ENCODE data around the gene PLEKHO2.

PLEKHO2 gene

DNA sequence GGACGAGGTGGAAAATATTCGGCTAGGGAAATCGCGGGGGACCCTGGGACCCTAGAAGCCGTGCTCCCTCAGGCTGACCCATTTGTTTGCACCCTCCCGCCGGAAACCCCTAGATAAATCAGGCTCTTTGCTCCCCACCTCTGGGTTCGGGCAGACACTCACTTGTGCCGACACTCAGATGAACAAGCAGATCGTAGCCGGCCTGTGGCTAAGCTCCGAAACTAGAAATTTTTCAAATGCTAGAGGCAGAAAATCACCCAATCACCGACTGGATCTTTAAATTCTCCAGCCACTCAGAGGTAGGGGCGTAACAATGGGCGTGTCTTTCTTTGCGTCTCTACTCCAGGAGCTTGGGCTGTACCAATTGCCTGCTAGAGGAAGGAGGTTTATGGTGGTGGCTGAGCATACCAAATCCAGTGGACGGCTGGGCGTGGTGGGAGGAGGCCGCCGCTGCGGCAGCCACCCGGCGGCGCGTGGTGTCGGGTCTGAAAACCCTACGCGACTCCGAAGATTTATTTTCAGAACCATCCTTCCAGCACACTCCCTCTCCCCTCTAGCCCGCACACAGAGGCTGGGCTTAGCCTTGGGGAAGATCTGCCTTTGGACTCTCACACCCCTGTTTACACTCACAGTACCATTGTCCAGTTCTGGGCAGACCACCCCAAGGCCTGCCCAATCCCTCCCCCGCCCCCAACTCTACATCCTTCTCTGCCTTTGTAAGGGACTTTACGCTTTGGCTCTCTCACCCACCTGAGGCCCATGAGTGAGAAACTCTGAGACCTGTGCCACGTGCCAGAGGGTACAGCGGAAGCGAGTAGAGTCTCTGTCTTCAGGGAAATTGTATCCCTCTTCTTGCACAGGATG lies 16.1 kb upstream of the PLEKHO2 start, which contains the start of gene PIF1:
TSS of gene PIF1 (minus strand) at position 217 of the 864 bp plus-strand sequence. CDS start 1,312 bp downstream, outside the sequence.
- peak; percentile 70 to 92 for DNase-seq (ENCODE audit: extremely low read depth in 1 of 2, low read depth in 1 of 2)

DNA sequence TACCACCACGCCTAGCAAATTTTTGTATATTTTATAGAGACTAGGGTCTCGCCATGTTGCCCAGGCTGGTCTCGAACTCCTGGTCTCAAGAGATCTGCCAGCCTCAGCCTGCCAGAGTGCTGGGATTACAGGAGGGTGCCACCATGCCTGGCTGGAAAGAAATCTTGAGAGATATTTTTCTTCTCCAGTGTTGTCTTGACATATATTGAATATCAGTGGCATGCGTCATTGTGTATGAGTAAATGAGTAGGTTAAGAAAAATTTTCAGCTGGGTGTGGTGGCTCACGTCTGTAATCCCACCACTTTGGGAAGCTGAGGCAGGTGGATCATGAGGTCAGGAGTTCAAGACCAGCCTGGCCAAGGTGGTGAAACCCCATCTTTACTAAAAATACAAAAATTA lies 12.7 kb upstream of the PLEKHO2 start:
- DNase-seq (ENCODE audit: extremely low read depth in 1 of 2, low read depth in 1 of 2), result no peak

DNA sequence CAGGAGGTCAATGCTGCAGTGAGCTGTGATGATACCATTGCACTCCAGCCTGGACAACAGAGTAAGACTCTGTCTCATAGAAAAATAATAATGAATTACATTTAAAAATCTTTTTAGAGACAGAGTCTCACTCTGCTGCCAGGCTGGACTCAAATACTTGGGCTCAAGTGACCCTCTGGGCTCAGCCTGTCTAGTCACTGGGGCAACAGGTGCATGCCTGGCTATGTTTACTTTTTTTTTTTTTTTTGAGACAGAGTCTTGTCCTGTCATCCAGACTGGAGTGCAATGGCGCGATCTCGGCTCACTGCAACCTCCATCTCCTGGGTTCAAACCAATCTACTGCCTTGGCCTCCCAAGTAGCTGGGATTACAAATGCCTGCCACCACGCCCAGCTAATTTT lies 8.0 kb upstream of the PLEKHO2 start:
- DNase-seq (ENCODE audit: extremely low read depth in 1 of 2, low read depth in 1 of 2), result no peak

DNA sequence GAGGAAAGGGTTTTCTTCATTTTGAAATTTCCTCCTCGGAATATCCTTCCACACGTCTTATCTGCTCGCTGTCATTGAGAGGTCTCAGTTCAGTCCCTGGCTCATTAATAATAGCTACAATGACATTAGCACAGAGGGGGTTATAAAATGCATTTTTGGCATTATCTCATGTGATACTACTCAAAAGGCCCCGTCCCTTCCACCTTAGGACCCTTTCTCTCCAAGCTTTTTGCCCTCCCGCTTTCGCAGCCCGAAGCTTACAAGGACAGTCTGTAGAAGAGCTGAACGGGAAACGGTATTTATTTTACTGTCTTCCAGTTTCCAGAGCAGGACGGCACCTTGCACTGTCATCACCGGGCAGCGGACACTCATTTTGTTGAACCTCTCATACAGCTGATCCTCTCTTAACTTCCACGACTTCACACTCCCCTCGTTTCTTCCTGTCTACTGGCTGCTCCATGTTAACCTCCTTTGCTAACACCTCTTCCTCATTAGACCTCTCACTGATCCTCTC lies 5.6 kb upstream of the PLEKHO2 start:
- no peak for DNase-seq (ENCODE audit: extremely low read depth in 1 of 2, low read depth in 1 of 2)

DNA sequence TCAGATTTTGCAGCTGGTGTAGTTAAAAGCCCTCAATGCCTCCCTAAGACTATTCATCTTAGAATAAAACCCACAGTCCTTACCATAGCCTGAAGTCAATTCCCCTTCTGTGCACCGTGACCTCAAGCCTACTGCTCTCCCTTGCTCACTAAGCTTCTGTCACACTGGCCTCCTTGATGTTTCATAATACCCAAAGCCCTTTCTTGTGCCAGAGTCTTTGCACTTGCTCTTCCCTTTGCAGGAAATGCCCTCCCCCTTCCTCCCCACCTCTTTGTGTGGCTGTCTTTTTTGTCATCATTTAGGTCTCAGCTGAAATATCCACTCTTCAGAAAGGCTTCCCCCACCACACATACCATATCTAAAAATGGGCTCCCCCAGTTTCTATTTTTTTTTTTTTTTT lies 4.2 kb upstream of the PLEKHO2 start:
- peak in 1 of 2 donors; percentile 22 for DNase-seq (ENCODE audit: extremely low read depth in 1 of 2, low read depth in 1 of 2)

DNA sequence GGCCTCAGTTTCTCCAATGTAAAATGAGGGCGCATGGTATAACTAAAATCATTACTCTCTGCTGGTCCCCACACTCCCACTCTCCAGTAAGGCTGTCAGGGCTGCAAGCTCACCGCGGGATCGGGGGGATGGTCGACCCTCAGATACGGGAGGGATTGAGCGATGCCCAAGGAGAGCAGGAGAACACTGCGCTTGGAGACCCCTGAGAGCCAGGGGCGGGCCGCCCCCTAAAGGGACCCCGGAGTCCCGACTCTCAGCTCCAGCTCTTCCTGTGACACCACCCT lies 713 bp upstream of the PLEKHO2 start:
- DNase-seq (ENCODE audit: extremely low read depth in 1 of 2, low read depth in 1 of 2), result no peak

DNA sequence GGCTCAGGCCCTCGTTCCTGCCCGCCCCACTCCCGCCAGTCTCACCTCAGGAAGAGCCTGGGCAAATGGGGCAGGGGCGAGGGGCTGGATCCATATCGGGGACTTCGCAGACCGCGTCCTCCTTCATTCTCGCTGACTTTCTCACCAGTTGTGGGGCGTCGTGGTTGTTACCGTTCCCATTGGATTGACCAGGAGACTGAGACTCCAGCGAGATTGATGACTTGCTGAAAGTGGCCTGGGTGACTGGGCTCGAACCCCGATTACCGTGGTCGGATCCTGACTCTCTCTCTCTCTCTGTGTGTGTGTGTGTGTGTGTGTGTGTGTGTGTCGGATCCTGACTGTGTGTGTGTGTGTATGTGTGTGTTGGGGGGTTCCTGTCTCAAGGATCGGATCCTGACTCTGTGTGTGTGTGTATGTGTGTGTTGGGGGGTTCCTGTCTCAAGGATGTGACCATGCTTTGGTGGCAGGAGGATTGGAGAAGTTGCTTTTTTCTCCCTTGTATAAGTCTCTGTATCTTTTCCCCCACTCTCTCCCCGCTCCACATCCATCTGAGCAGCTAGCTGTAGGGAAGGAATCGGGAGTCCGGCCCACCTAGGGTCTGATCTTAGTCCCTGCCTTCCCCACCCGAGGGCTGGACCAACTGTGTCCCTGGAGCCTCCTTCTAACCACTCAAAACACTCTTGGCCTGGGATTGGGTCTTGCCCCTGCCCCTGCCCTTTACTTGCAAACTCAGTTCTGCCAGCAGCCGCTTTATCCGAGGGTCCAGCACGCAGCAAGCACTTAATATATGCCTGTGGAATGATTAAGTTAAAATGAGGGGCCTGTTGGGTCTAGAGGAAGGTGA lies 603 bp downstream of the PLEKHO2 start:
- no peak for DNase-seq (ENCODE audit: extremely low read depth in 1 of 2, low read depth in 1 of 2)

DNA sequence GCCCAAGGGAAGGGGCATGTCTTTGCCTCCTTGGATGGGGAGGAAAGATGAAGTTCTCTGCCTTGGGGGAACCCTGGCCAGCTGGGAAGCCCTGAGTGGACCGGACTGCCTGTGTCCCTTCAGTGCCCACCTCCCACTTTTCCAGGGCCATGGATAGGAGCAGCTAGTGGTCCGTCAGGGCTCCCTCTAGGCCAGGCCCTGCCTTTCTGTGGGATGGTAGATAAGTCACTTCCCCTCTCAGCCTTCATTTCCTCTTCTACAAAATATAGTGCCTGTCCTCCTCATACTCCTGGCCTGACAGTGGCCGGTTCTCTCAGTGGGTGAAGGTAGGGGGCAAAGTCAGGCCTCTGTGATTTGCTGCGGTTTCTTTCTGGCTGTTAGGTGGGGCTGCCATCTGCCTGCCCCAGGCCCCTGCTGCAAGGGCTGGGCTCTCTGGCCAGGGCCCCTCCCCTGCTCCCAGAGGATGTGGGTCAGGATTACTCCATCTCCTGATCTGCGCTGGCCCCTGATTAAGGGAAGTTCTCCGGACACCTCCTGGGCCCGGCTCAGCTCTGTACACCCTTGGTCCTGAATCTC lies 1.4 kb downstream of the PLEKHO2 start:
- DNase-seq (ENCODE audit: extremely low read depth in 1 of 2, low read depth in 1 of 2), result no peak

DNA sequence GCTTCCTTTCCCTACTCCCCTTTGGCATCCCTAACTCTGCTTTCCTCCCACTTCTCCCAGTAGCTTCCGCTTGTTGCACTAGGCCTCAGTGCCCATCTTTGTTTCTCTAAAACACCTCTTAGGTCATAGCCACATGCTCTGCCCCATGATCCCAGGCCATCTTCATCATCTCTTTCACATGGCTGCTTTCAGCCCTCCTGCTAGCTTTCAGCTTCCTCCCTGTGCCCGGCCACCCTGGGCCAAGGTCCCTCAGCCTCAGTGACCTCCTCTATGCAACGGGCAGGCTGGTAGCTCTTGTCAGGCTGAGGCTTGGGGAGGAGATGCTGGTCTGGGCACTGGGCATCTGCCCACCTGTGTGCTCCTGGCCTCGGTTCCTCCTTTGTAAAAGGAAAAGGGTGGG lies 2.3 kb downstream of the PLEKHO2 start:
- no peak for DNase-seq (ENCODE audit: extremely low read depth in 1 of 2, low read depth in 1 of 2)

DNA sequence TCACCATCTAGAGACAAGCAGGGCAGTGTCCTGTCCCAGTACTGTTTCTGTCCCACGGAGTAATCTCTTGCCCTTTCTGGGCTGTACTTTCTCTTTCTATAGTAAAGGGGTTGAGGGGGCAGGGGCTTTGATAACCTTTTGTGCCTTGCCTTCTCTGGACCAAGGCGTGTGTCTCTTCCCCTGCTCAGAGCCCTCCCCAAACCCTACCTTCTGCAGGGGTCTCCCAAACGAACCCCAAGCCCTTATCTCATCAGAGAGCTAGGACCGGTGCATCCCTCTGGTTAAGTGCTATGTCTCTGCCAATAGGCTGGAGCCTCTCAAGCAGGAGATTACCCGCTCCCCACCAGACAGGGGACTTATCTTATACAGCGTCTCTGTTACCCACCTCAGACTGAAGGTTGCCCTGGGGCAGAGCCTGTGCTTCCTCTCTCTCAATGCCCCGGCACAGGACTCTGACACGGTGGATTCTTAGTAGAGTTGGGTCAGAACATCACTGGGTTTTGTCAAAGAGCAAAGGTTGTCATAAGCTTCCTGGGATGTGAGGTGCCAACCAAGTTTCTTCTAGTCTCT lies 2.9 kb downstream of the PLEKHO2 start:
- no peak for DNase-seq (ENCODE audit: extremely low read depth in 1 of 2, low read depth in 1 of 2)

DNA sequence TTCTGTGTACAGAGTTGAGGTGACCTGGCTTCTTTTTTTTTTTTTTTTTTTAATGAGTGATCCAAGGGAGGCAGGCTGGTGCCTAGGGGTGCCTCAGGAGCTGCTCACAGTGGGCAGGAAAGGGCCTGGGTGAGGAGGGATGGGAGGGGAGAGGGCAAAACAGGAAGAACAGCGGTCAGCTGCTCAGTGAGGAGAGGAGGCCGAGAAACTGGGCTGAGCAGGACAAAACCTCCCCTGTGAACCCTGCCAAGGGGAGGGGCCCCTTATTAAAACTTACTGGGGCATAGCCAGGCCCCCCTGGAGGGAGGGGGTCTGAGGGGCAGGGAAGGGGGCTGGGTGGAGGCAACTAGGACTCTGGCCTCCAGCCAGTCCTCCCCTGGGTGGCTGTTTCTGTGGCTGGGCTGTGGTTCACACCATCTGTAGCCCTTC lies 3.5 kb downstream of the PLEKHO2 start:
- no peak for DNase-seq (ENCODE audit: extremely low read depth in 1 of 2, low read depth in 1 of 2)

DNA sequence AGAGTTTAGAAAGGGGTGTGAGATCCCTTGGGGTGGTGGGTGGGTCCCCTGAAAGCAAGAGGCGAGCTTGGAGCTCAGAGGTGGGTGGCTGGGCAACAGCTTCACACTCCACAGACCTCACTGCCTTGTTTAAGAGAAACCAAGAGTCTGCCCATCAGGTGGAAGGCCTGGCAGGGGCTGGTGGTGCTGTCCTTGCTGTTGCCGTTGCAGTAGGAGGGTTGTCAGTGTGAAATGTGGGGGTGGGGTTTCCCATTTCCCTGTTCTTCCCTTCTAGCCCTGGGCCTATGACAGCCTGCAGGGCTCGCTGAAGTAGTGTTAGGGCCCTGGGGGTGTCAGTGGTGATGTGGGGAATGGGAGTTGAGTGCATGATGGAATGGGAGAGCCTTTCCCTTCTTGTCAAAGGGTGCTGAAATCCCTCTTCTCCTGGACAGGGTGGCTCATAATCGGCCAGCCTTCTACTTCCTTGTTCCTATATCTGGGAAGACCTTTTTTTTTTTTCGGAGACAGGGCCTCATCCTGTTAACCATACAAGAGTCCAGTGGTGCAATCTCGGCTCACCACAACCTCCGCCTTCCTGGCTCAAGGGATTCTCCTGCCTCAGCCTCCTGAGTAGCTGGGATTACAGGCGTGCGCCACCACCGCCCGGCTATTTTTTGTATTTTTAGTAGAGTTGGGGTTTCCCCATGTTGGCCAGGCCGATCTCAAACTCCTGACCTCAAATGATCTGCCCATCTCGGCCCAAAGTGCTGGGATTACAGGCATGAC lies 4.3 kb downstream of the PLEKHO2 start:
- DNase-seq (ENCODE audit: extremely low read depth in 1 of 2, low read depth in 1 of 2), result no peak

DNA sequence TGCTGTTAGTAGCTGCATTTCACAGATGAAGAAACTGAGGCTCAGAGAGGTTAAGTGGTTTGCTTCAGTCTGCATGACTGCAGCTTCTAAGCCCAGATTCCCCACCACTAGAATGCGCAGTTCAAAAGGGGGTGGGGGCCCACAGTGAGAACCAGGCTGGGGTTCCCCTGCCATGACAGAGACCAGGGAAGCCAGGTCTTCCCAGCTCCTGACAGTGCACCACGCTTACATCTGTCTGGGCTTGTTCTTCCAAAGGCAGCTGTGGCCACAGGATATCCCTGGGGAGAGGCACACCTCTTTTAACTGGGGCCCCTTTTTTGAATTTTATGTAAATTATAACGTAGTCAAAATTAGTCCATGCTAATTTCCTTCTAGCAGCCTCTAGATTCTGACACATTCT lies 5.3 kb downstream of the PLEKHO2 start:
- DNase-seq (ENCODE audit: extremely low read depth in 1 of 2, low read depth in 1 of 2), result no peak

DNA sequence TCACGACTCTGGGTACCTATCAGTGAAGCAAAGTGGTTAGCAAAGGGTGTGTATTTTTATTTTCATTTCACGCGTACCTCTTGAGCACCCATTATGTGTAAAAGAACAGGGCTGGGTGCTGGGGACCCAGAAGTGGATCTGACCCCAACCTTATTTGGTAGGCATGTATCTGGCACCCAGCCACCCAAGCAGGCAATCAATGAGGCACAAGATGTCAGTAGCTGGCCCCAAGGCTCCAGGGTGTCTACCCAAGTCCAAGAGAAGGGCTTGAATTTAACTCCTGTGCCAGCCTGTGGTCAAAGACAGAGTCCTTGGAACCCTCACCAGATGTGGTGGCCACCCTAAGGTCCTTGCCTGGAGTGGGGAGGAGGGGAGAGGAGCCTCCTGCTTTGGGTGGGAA lies 5.7 kb downstream of the PLEKHO2 start:
- DNase-seq (ENCODE audit: extremely low read depth in 1 of 2, low read depth in 1 of 2), result no peak

DNA sequence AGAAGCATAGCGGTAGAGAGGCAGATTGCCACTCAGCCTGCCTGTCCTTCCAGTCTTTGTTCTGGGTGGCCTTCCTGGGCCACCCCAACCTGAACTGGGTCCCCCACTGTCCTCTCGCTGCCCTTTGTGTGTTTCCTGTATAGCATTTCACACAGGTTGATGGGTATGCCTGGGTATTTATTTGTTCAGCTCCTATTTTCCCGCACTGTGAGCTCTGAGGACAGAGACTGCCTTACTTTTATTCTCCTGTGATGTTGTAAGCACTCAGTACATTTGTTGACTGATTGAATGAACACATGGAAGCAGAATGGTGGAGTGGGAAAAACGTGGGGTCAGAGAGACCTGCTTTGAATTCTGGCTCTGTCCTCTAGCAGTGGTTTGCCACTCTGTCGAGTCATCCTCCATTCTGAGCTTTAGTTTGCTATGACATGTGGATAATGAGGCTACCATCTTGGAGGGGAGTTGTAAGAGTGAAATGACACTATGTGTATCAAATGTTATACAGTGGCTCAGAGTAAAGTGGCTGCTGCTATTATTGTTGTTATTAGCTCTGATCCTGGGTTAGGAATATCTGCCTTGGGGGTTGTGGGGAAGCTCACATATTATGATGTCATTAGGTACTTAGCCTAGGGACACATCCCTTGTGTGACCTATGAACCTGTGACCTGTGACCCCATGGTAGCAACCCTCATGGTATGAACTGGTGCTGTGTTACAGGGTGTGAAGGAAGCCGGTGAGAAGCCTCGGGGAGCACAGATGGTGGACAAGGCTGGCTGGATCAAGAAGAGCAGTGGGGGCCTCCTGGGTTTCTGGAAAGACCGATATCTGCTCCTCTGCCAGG lies 6.4 kb downstream of the PLEKHO2 start:
- DNase-seq (ENCODE audit: extremely low read depth in 1 of 2, low read depth in 1 of 2), result no peak

DNA sequence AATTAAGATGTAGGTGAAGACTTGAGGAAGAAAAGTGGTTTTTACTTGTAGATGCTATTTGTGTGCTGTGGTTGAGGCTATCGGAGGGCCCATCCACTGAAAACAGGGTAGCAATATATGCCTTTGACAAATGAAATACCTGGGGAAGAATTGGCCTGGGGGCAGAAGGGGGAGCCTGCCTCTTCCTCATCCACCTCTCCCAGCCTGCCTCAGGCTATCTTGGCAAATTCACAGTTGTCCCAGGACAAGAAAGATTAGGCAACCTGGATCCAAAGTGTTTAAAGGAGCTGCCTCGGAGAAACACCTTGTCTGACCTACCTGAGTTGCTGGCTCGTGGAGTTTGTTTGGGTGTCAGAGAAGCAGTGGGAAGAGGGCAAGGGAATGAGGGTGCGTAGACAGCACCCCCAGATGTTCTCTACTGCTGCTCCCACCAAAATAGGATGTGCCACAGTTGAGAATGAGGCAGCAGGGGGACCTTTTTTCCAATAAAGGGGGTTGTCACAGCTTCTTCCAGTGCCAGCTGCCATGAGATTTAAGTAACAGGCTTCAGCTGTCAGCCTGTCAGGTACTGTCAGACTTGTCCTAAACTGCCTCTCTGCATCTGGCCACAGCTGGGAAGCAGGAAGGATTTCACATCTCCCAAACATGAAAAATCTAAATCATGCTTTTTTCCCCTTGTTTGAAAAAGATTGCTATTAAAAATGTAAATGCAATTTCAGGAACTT lies 9.2 kb downstream of the PLEKHO2 start:
- DNase-seq (ENCODE audit: extremely low read depth in 1 of 2, low read depth in 1 of 2), result no peak

DNA sequence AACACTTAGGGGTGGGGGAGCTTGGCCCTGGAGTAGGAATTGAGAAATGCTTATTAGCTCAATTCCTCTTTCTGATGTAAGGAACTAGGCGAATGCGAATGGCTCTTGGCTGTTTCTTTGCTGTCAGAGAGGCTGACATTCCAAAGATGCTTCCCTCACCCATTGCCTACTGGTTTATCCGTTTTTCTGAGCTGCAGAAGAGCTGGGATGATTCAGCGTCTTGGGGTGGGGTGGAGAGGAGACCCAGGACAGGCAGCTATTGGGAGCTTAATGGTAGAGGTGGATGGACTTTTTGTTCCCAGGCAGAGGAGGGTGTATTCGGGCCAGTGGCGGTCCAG lies 9.8 kb downstream of the PLEKHO2 start:
- no peak for DNase-seq (ENCODE audit: extremely low read depth in 1 of 2, low read depth in 1 of 2)

DNA sequence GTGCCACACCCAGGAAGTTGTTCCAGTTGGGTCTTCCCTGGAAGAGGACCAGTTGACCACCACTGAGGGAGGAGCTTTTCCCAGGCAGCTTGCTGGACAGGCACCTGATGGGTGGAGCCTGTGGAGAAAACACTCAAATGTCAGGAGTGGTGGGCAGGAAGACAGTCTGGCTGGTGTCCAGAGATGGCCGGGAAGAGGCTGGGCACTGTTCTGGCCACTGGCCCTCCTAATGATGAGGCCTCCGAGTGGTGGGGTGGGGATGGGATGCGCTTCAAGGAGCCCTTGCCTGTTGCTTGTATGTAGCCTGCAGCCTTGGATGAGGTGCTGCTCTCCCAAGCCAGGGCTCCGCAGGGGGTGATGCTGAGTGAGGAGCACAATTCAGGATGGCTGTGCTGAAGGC lies 12.3 kb downstream of the PLEKHO2 start:
- no peak for DNase-seq (ENCODE audit: extremely low read depth in 1 of 2, low read depth in 1 of 2)

DNA sequence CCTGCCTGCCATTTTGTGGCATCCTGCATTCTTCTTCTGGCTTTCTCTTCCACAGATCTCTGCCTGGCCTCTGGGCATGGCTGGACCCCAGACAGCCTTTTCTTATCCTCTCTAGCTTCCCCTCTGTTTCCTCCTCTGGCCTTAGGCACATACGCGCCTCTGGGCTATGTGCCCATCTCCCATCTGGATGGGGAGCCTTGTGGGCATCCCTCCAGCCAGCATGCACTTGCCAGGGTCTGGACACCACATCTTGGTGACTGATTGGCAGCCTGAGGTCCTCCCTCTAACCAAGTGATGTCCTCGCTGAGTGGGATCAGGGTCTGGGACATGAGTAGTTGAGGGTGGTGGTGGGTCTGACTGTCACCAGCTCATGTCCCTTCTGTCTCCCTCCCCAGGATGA lies 12.8 kb downstream of the PLEKHO2 start:
- no peak for DNase-seq (ENCODE audit: extremely low read depth in 1 of 2, low read depth in 1 of 2)
